MCF 10A (cell line): ENCODE measurements around the gene CEP290. TPM values are rescaled to one million over a fixed set of nuclear protein-coding genes. Genes with fewer than 3 reads are reported as not detected.

ENCODE experiments used
- Bru-seq: library from RNA; stranded (reverse); fragments of 400-500 nt; gene quantifications from one replicate; lab custom pipeline; 2021; lab: Mats Ljungman, UMichigan
- BruChase-seq, 2 experiments: library from RNA; stranded (reverse); fragments of 400-500 nt; gene quantifications; one replicate each; lab custom pipeline; 2021; lab: Mats Ljungman, UMichigan
- BruUV-seq: library from RNA; stranded (reverse); fragments of 400-500 nt; replicated peaks from 2 replicates; lab custom pipeline; 2021; lab: Mats Ljungman, UMichigan
- CTCF ChIA-PET: fragments of 300-600 bp; sonication (Branson Sonifier 250); formaldehyde crosslinking; extraction: SDS; loops from one replicate; lab custom pipeline; 2021; ENCODE audit warnings: antibody characterized with exemption, inconsistent platforms; lab: Yijun Ruan, JAX
- POLR2A ChIA-PET: fragments of 300-600, 350-650 bp; sonication (Branson Sonifier 250); formaldehyde crosslinking; extraction: SDS; loops from one replicate; lab custom pipeline; 2020; ENCODE audit warnings: antibody characterized with exemption, inconsistent platforms; lab: Yijun Ruan, JAX
- DNase-seq: peaks from one replicate; pipeline ENCODE4 v3.0.0-alpha.2; 2018; ENCODE audit not compliant: unreplicated experiment
- H3K27ac Mint-ChIP-seq: one replicate; pipeline ENCODE4 v1.8.0; 2022; ENCODE audit warnings: mild to moderate bottlenecking, low read depth, mixed read lengths; ENCODE audit not compliant: unreplicated experiment
- H3K27me3 Mint-ChIP-seq: one replicate; pipeline ENCODE4 v1.8.0; 2022; ENCODE audit warnings: mixed read lengths; ENCODE audit not compliant: insufficient read depth, unreplicated experiment
- H3K36me3 Mint-ChIP-seq: one replicate; pipeline ENCODE4 v1.8.0; 2022; ENCODE audit warnings: mild to moderate bottlenecking, moderate library complexity, mixed read lengths; ENCODE audit not compliant: insufficient read depth, unreplicated experiment
- H3K4me1 Mint-ChIP-seq: one replicate; pipeline ENCODE4 v1.8.0; 2022; ENCODE audit warnings: mixed read lengths; ENCODE audit not compliant: insufficient read depth, unreplicated experiment
- H3K4me3 Mint-ChIP-seq: one replicate; pipeline ENCODE4 v1.8.0; 2022; ENCODE audit warnings: mild to moderate bottlenecking, moderate library complexity, mixed read lengths; ENCODE audit not compliant: unreplicated experiment
- H3K9me3 Mint-ChIP-seq: one replicate; pipeline ENCODE4 v1.8.0; 2022; ENCODE audit warnings: mixed read lengths; ENCODE audit not compliant: unreplicated experiment
- intact Hi-C: fragments of 100-400 bp; cut with micrococcal nuclease; formaldehyde crosslinking; loops from 2 replicates; pipeline ENCODE4 v1.14.1; 2022
- long read RNA-seq: library from polyadenylated mRNA; stranded (forward); transcript quantifications from one replicate; pipeline ENCODE4 v2.0.0, GENCODE V29; 2022
- total RNA-seq: library from RNA; stranded (reverse); gene quantifications from 2 replicates; pipeline ENCODE4 v1.2.3, GENCODE V29; 2022
- TF ChIP-seq, protein P1 (sequence below): fragments of 200-600 bp; IDR thresholded peaks from one replicate; pipeline ENCODE4 v1.8.0; 2022; ENCODE audit warnings: antibody characterized with exemption, mild to moderate bottlenecking; ENCODE audit not compliant: unreplicated experiment

Gene CEP290, protein sequence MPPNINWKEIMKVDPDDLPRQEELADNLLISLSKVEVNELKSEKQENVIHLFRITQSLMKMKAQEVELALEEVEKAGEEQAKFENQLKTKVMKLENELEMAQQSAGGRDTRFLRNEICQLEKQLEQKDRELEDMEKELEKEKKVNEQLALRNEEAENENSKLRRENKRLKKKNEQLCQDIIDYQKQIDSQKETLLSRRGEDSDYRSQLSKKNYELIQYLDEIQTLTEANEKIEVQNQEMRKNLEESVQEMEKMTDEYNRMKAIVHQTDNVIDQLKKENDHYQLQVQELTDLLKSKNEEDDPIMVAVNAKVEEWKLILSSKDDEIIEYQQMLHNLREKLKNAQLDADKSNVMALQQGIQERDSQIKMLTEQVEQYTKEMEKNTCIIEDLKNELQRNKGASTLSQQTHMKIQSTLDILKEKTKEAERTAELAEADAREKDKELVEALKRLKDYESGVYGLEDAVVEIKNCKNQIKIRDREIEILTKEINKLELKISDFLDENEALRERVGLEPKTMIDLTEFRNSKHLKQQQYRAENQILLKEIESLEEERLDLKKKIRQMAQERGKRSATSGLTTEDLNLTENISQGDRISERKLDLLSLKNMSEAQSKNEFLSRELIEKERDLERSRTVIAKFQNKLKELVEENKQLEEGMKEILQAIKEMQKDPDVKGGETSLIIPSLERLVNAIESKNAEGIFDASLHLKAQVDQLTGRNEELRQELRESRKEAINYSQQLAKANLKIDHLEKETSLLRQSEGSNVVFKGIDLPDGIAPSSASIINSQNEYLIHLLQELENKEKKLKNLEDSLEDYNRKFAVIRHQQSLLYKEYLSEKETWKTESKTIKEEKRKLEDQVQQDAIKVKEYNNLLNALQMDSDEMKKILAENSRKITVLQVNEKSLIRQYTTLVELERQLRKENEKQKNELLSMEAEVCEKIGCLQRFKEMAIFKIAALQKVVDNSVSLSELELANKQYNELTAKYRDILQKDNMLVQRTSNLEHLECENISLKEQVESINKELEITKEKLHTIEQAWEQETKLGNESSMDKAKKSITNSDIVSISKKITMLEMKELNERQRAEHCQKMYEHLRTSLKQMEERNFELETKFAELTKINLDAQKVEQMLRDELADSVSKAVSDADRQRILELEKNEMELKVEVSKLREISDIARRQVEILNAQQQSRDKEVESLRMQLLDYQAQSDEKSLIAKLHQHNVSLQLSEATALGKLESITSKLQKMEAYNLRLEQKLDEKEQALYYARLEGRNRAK (N-terminal part only)
- 18.7 and 22.3 TPM in 2 replicates for total RNA-seq
- percentile 77 among the genes with signal in this experiment for Bru-seq, nascent RNA
- BruChase-seq, experiment 1, labeled RNA remaining after a 6-hour chase, result percentile 78 among the genes with signal in this experiment
- percentile 84 among the genes with signal in this experiment for BruChase-seq, experiment 2, labeled RNA remaining after a 2-hour chase
- long read RNA-seq, partial matches to known transcripts, result 2 of 12 reads
- long read RNA-seq, other reads (novel, unspliced or antisense), result 10 of 12 reads

DNA sequence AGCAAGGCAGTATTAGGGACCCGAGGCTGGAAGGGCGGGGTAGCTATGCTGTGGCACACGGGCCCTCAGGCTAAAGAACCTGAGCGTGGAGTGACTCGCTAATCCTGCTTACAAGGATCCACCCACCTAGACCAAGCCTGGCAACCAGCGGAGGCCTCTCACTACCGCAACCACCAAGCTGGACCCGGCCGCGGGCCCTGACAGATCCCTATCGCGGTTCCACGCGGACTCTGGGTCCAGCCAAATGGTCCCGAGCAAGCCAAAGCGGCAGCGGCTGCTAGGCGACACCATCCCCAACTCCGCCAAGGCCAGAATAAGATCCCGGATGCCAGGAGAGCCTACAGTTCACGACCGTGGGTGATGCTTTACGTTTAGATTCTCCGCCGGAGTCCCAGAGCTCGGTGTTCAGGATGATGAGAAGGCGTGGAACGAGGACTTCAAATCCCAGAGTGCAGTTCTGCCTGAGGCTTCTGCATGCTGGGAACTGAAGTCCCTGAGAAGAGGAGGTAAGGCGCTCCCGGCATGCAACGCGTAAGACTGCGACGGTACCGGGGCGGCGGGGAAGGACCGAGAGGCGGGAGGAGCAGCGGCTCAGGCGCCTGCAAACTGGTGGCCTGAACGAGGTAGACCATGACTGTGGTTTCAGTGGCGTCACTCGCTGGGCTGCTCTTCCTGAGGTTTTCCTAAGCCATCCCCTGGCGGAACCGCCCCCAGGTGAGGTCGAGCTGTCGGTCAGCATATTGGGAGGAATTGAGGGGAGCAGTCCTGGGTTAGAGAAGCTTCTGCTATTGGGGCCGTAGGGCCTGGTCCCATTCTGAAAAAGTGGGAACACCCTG is at the start of gene CEP290, which contains the start of gene TMTC3:
CEP290 (minus strand) TSS at position 315 of the 836 bp plus-strand sequence. CDS start 781 bp downstream, outside the sequence.
TMTC3 (plus strand) TSS at position 534 of the 836 bp plus-strand sequence. CDS start 6,009 bp downstream, outside the sequence.
- H3K27me3 Mint-ChIP-seq, result no peaks in the 10 kb centered on the region
- H3K4me3 Mint-ChIP-seq, result peak within 1 kb of the TSS; percentile 96
- no TSS peak for BruUV-seq
- H3K9me3 Mint-ChIP-seq, result no peaks in the 10 kb centered on the region
- peaks cover 20% of the 10 kb centered on the region for H3K36me3 Mint-ChIP-seq
- H3K27ac Mint-ChIP-seq, result peak within 1 kb of the TSS; percentile 81
- DNase-seq, result peak; percentile 100
- intact Hi-C loops, result loop anchor here (10.0 kb wide), 1 partner anchor 1383 kb away; the partner anchor contains the start of genes GALNT4 and POC1B
- ChIA-PET POLR2A (interaction anchor here (0.6 to 2.2 kb wide), 40 partner anchors 8 to 1210 kb away, joined by 3 to 18 read pairs (median 4); partner anchors contain the start of gene KITLG), CTCF (interaction anchor here (0.7 to 1.9 kb wide), 4 partner anchors 10 to 1950 kb away, joined by 3 to 9 read pairs (median 3); no protein-coding TSS in a partner anchor)
- TF ChIP-seq, protein P1, sequence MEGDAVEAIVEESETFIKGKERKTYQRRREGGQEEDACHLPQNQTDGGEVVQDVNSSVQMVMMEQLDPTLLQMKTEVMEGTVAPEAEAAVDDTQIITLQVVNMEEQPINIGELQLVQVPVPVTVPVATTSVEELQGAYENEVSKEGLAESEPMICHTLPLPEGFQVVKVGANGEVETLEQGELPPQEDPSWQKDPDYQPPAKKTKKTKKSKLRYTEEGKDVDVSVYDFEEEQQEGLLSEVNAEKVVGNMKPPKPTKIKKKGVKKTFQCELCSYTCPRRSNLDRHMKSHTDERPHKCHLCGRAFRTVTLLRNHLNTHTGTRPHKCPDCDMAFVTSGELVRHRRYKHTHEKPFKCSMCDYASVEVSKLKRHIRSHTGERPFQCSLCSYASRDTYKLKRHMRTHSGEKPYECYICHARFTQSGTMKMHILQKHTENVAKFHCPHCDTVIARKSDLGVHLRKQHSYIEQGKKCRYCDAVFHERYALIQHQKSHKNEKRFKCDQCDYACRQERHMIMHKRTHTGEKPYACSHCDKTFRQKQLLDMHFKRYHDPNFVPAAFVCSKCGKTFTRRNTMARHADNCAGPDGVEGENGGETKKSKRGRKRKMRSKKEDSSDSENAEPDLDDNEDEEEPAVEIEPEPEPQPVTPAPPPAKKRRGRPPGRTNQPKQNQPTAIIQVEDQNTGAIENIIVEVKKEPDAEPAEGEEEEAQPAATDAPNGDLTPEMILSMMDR, result no peak
- H3K4me1 Mint-ChIP-seq, result peaks cover 38% of the 10 kb centered on the region

DNA sequence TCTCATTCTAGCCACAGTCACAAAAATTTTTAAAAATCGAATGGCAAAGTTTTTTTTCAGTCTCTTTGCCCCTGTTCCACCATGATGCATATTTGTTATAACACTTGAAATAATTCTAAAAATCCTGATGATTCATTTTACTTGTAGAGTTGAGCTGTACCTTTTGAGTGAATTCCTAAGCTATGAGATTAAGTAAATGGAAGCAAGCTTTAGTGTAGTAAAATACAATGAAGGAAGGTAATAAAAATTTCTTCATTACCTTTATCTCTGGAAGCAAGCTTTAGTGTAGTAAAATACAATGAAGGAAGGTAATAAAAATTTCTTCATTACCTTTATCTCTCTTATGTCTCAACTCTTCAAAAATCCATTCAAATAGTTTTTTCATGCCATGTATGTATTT is 46.3 kb upstream of the CEP290 start:
- DNase-seq, result no peak
- no peaks in the 10 kb centered on the region for H3K27me3 Mint-ChIP-seq
- no peak overlapping the region for H3K4me3 Mint-ChIP-seq
- POLR2A ChIA-PET, result interaction anchor here (0.6 to 1.0 kb wide), 3 partner anchors 12 to 133 kb away, joined by 3 to 4 read pairs (median 3); no protein-coding TSS in a partner anchor
- no peak overlapping the region for H3K27ac Mint-ChIP-seq
- H3K4me1 Mint-ChIP-seq, result peaks cover 18% of the 10 kb centered on the region
- peaks cover 6% of the 10 kb centered on the region for H3K36me3 Mint-ChIP-seq
- TF ChIP-seq, protein P1, result no peak
- no peaks in the 10 kb centered on the region for H3K9me3 Mint-ChIP-seq
- CTCF ChIA-PET, result interaction anchor here (0.6 to 0.7 kb wide), 2 partner anchors 177 to 198 kb away, joined by 3 to 4 read pairs; no protein-coding TSS in a partner anchor
- intact Hi-C loops, result no loop called here
- BruUV-seq, result no TSS peak

DNA sequence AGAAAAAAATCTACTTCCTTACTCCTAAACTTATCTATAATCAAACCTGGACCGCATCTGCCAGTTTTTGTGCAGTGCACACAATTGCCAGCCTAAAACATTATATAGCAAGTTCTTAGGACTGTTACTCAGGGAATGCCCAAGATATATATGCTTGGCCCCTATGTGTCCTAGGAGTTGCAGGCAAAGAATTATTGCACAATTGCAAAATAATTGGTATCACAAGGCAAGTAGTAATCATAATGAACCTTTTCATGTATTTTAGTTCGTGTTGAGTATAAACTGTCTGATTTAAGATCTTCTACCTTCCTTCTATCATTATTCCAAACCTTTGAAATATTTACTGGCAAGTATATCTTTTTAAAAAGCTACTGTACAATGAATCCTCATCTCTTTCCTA is 45.7 kb upstream of the CEP290 start:
- H3K27me3 Mint-ChIP-seq, result no peaks in the 10 kb centered on the region

More for the DNA sequence above, 45.7 kb upstream of the CEP290 start:
- H3K4me3 Mint-ChIP-seq, result no peak overlapping the region
- BruUV-seq, result no TSS peak
- intact Hi-C loops, result no loop called here
- H3K4me1 Mint-ChIP-seq, result peaks cover 18% of the 10 kb centered on the region
- H3K36me3 Mint-ChIP-seq, result peaks cover 6% of the 10 kb centered on the region
- POLR2A ChIA-PET, result interaction anchor here (0.6 to 1.0 kb wide), 3 partner anchors 11 to 393 kb away, joined by 3 to 4 read pairs (median 3); no protein-coding TSS in a partner anchor
- TF ChIP-seq, protein P1, result no peak
- CTCF ChIA-PET, result interaction anchor here (0.7 kb wide), 1 partner anchor 232 kb away, joined by 3 read pairs; no protein-coding TSS in a partner anchor
- H3K9me3 Mint-ChIP-seq, result no peaks in the 10 kb centered on the region
- H3K27ac Mint-ChIP-seq, result no peak overlapping the region
- DNase-seq, result no peak
